ENCODE measurements around the gene SNX10. TPM values are rescaled to one million over a fixed set of nuclear protein-coding genes. Genes with fewer than 3 reads are reported as not detected.

The SNX10 gene
- total RNA-seq, 2 donors from 2014 or later: 1.3 to 6.7 TPM

GRCh38 chr7:26265499-26266075 lies 26.1 kb upstream of the SNX10 start:
- no peaks in the 10 kb centered on the region for H3K9me3 ChIP-seq
- no peaks in the 10 kb centered on the region for H3K27me3 ChIP-seq
- H3K36me3 ChIP-seq (replicated peaks in 1 of 2; ENCODE audit: insufficient read depth in 1 of 2, low read depth in 2 of 2): no peaks in the 10 kb centered on the region
- 68 to 78% methylated on average over 5 of the region's 5 CpGs for WGBS, 2 donors
- DNase-seq (no peak), ATAC-seq (no peak)
- TF ChIP-seq, protein P1, sequence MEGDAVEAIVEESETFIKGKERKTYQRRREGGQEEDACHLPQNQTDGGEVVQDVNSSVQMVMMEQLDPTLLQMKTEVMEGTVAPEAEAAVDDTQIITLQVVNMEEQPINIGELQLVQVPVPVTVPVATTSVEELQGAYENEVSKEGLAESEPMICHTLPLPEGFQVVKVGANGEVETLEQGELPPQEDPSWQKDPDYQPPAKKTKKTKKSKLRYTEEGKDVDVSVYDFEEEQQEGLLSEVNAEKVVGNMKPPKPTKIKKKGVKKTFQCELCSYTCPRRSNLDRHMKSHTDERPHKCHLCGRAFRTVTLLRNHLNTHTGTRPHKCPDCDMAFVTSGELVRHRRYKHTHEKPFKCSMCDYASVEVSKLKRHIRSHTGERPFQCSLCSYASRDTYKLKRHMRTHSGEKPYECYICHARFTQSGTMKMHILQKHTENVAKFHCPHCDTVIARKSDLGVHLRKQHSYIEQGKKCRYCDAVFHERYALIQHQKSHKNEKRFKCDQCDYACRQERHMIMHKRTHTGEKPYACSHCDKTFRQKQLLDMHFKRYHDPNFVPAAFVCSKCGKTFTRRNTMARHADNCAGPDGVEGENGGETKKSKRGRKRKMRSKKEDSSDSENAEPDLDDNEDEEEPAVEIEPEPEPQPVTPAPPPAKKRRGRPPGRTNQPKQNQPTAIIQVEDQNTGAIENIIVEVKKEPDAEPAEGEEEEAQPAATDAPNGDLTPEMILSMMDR (IDR thresholded peaks at IDR 0.05): no peak
- no peak for TF ChIP-seq POLR2A (IDR thresholded peaks at IDR 0.05)
- intact Hi-C loops (cut with DNase I): no loop called here
- no peaks in the 10 kb centered on the region for H3K4me1 ChIP-seq
- no peak overlapping the region for H3K27ac ChIP-seq
- H3K4me3 ChIP-seq: no peak overlapping the region

DNA sequence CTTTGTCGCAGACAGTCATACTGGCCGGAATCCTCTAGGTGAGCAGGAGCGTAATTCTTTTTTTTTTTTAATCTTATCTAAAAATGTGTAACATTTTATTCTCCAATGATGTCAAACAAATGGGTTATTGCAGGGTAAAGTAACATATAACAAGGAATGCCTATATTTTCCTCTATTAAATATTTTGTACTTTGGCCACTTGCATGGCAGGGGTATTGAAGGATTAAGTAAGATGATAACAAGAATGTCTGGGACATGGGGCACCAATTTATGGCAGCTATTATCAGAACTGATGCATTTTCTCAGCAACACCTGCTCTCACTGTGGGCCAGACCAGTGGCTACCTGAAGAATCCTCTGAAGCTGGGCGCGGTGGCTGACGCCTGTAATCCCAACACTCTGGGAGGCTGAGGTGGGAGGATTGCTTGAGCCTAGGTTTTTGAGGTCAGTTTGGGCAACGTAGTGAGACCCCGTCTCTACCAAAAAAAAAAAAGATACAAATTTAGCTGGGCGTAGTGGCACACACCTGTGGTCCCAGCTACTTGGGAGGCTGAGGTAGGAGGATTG lies 24.0 kb upstream of the SNX10 start:
- 89 to 97% methylated on average over 9 of the region's 9 CpGs for WGBS, 2 donors
- no peaks in the 10 kb centered on the region for H3K4me1 ChIP-seq
- no peaks in the 10 kb centered on the region for H3K27me3 ChIP-seq
- TF ChIP-seq POLR2A (IDR thresholded peaks at IDR 0.05): no peak
- TF ChIP-seq, protein P1 (IDR thresholded peaks at IDR 0.05): no peak
- H3K9me3 ChIP-seq: no peaks in the 10 kb centered on the region
- H3K4me3 ChIP-seq: no peak overlapping the region
- no peak for DNase-seq
- ATAC-seq: no peak
- no peak overlapping the region for H3K27ac ChIP-seq
- no peaks in the 10 kb centered on the region for H3K36me3 ChIP-seq (replicated peaks in 1 of 2; ENCODE audit: insufficient read depth in 1 of 2, low read depth in 2 of 2)
- intact Hi-C loops (cut with DNase I): no loop called here

- no peak for ATAC-seq
- Histone ChIP-seq H3K27ac (no peak overlapping the region), H3K4me1 (no peaks in the 10 kb centered on the region), H3K4me3 (no peak overlapping the region), H3K36me3 (replicated peaks in 1 of 2; ENCODE audit: insufficient read depth in 1 of 2, low read depth in 2 of 2) (no peaks in the 10 kb centered on the region), H3K27me3 (no peaks in the 10 kb centered on the region), H3K9me3 (no peaks in the 10 kb centered on the region)
- TF ChIP-seq, protein P1 (IDR thresholded peaks at IDR 0.05): no peak
- TF ChIP-seq POLR2A (IDR thresholded peaks at IDR 0.05): no peak
- 84% methylated on average over 3 of the region's 3 CpGs for WGBS, 2 donors
- no peak for DNase-seq
- intact Hi-C loops (cut with DNase I): no loop called here
These were observed 16.4 kb upstream of the SNX10 start for GRCh38 chr7:26275213-26275612.

- 18 to 30% methylated on average over 1 of the region's 1 CpG for WGBS, 2 donors
- Histone ChIP-seq H3K27ac (no peak overlapping the region), H3K4me3 (no peak overlapping the region), H3K36me3 (replicated peaks in 1 of 2; ENCODE audit: insufficient read depth in 1 of 2, low read depth in 2 of 2) (no peaks in the 10 kb centered on the region), H3K9me3 (no peaks in the 10 kb centered on the region), H3K4me1 (no peaks in the 10 kb centered on the region), H3K27me3 (no peaks in the 10 kb centered on the region)
- DNase-seq: peak in 1 of 4 donors; percentile 12
- ATAC-seq: peak; percentile 47
- TF ChIP-seq, protein P1 (IDR thresholded peaks at IDR 0.05): peak in 4 of 7 experiments; percentile 25 to 51 (median 40)
- TF ChIP-seq POLR2A (IDR thresholded peaks at IDR 0.05): no peak
- intact Hi-C loops (cut with DNase I): no loop called here
These were observed 12.9 kb upstream of the SNX10 start for GRCh38 chr7:26278770-26279169.

DNA sequence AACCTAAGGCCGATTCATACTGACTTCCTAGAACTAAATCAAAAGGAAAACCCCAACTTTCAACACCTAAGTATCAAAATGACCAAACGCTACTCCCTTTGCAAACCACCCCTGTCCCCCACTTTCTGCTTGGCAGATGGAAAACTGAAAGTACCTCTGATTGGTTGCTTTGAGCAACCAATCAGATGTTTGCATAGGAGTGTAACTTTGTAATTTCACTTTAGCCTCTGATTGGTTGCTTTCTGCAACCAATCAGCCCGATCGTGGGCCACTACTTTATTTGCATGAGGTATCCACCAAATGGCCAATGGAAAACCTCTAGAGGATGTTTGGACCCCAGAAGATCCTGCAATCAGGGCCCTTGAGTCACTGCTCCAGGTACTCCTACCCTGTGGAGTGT lies 12.3 kb upstream of the SNX10 start:
- H3K27me3 ChIP-seq: no peaks in the 10 kb centered on the region
- WGBS, 2 donors: 78 to 87% methylated on average over 4 of the region's 4 CpGs
- TF ChIP-seq, protein P1 (IDR thresholded peaks at IDR 0.05): no peak
- TF ChIP-seq POLR2A (IDR thresholded peaks at IDR 0.05): no peak
- DNase-seq (no peak), ATAC-seq (no peak)
- H3K27ac ChIP-seq: no peak overlapping the region
- intact Hi-C loops (cut with DNase I): no loop called here
- no peaks in the 10 kb centered on the region for H3K4me1 ChIP-seq
- H3K9me3 ChIP-seq: no peaks in the 10 kb centered on the region
- no peak overlapping the region for H3K4me3 ChIP-seq
- no peaks in the 10 kb centered on the region for H3K36me3 ChIP-seq (replicated peaks in 1 of 2; ENCODE audit: insufficient read depth in 1 of 2, low read depth in 2 of 2)

Data from body of pancreas (tissue), 4 donors.